Endothelial cell of umbilical vein (primary cell): ENCODE data around the gene GALNT13. TPM values are rescaled to one million over a fixed set of nuclear protein-coding genes. Genes with fewer than 3 reads are reported as not detected.
A peak's percentile ranks its signal among the peaks of the same experiment; 100 is the strongest.

Source experiments
- BruUV-seq: library from RNA; stranded (reverse); fragments of 400-500 nt; replicated peaks from 2 replicates; lab custom pipeline; 2021; lab: Mats Ljungman, UMichigan
- CTCF ChIA-PET: fragments of 300-600, 350-600 bp; sonication (Branson Sonifier 250); formaldehyde crosslinking; loops from one replicate; lab custom pipeline; 2021; ENCODE audit warnings: antibody characterized with exemption, inconsistent platforms; lab: Charles Lee
- POLR2A ChIA-PET: fragments of 300-600, 350-600 bp; sonication (Branson Sonifier 250); formaldehyde crosslinking; loops from one replicate; lab custom pipeline; 2021; ENCODE audit warnings: antibody characterized with exemption, inconsistent platforms; lab: Charles Lee
- DNase-seq: peaks from one replicate; pipeline ENCODE4 v3.0.0-alpha.2; 2011; ENCODE audit warnings: low read depth, low spot score
- FAIRE-seq: peaks from 2 replicates; lab custom pipeline; 2011; peaks lifted over from hg19 to GRCh38; lab: Jason Lieb, UNC
- H2AFZ ChIP-seq: 2 replicates; pipeline ENCODE4 v1.6.0; 2012; ENCODE audit warnings: low read depth, low read length, control low read depth, inconsistent platforms
- H3K27ac ChIP-seq: 2 replicates; pipeline ENCODE4 v1.5.1; 2011; ENCODE audit warnings: low read depth, mild to moderate bottlenecking, control low read depth, low read length, moderate library complexity; ENCODE audit not compliant: insufficient read depth
- H3K27me3 ChIP-seq, 2 experiments: 2 replicates each; pipeline versions ENCODE4 v1.6.0 to v1.6.1; 2011; ENCODE audit warnings: low read length in 2 of 2, mixed read lengths in 1 of 2; ENCODE audit not compliant: control insufficient read depth in 2 of 2, insufficient read depth in 2 of 2
- H3K36me3 ChIP-seq, 2 experiments: 2 replicates in 1 of 2; 3 replicates in 1 of 2; pipeline ENCODE4 v1.5.1; 2011; ENCODE audit warnings: low read length in 2 of 2, mild to moderate bottlenecking in 1 of 2, moderate library complexity in 1 of 2; ENCODE audit not compliant: control insufficient read depth in 2 of 2, insufficient read depth in 2 of 2; ENCODE audit errors: extremely low read depth in 1 of 2
- H3K4me1 ChIP-seq: 3 replicates; pipeline ENCODE4 v1.5.1; 2011; ENCODE audit warnings: mild to moderate bottlenecking, low read length; ENCODE audit not compliant: control insufficient read depth, insufficient read depth; ENCODE audit errors: extremely low read depth
- H3K4me2 ChIP-seq: 2 replicates; pipeline ENCODE4 v1.6.1; 2011; ENCODE audit warnings: low read length, control low read depth, mixed read lengths; ENCODE audit not compliant: insufficient read depth
- H3K4me3 ChIP-seq, 3 experiments: fragments of 200-600 bp in 1 of 3; sonication (generic), shearing (Covaris generic) in 1 of 3; replicated peaks in 1 of 3; 2 replicates each; pipeline ENCODE4 v1.5.1; 2011 to 2016; ENCODE audit warnings: control low read depth in 3 of 3, low read length in 3 of 3, mild to moderate bottlenecking in 2 of 3, inconsistent platforms in 1 of 3, low read depth in 1 of 3, moderate library complexity in 1 of 3; ENCODE audit not compliant: insufficient read depth in 1 of 3
- H3K79me2 ChIP-seq: 2 replicates; pipeline ENCODE4 v1.6.0; 2012; ENCODE audit warnings: low read length, inconsistent platforms; ENCODE audit not compliant: control insufficient read depth, insufficient read depth
- H3K9ac ChIP-seq: replicated peaks from 2 replicates; pipeline ENCODE3; 2011; ENCODE audit warnings: low read length, control low read depth; ENCODE audit not compliant: insufficient read depth; ENCODE audit errors: extremely low read depth
- H3K9me1 ChIP-seq: replicated peaks from 3 replicates; pipeline ENCODE4 v1.6.0; 2011; ENCODE audit warnings: mild to moderate bottlenecking, low read length; ENCODE audit not compliant: control insufficient read depth, insufficient read depth; ENCODE audit errors: extremely low read depth
- H3K9me3 ChIP-seq: replicated peaks from 2 replicates; pipeline ENCODE4 v1.5.1; 2012; ENCODE audit warnings: low read length, inconsistent platforms; ENCODE audit not compliant: control insufficient read depth, insufficient read depth
- H4K20me1 ChIP-seq: replicated peaks from 2 replicates; pipeline ENCODE3; 2011; ENCODE audit warnings: mild to moderate bottlenecking, low read length; ENCODE audit not compliant: control insufficient read depth, insufficient read depth; ENCODE audit errors: extremely low read depth
- CTCF ChIP-seq, 2 donors: IDR thresholded peaks; 1 replicate in 1 of 2; 2 replicates in 1 of 2; pipeline ENCODE4 v1.5.1; 2011; ENCODE audit warnings: low read length in 2 of 2, mild to moderate bottlenecking in 2 of 2, moderate library complexity in 2 of 2, control low read depth in 1 of 2, inconsistent platforms in 1 of 2, low read depth in 1 of 2; ENCODE audit not compliant: insufficient read depth in 1 of 2; ENCODE audit errors: extremely low read depth in 1 of 2
- EZH2 ChIP-seq: IDR thresholded peaks from 2 replicates; pipeline ENCODE4 v1.6.1; 2012; ENCODE audit warnings: borderline replicate concordance, low read depth, mild to moderate bottlenecking, moderate library complexity, low read length, inconsistent platforms; ENCODE audit not compliant: severe bottlenecking
- FOS ChIP-seq: IDR thresholded peaks from 2 replicates; pipeline ENCODE4 v1.6.1; 2011; ENCODE audit warnings: mild to moderate bottlenecking, low read length, moderate library complexity, borderline replicate concordance; ENCODE audit not compliant: insufficient read depth
- GATA2 ChIP-seq: IDR thresholded peaks from 2 replicates; pipeline ENCODE4 v1.7.0; 2011; ENCODE audit warnings: low read depth, mild to moderate bottlenecking, moderate library complexity, mixed read lengths, low read length; ENCODE audit not compliant: insufficient read length, insufficient read depth
- JUN ChIP-seq: IDR thresholded peaks from 2 replicates; pipeline ENCODE4 v1.6.1; 2011; ENCODE audit warnings: borderline replicate concordance, low read depth; ENCODE audit not compliant: insufficient read length, insufficient read depth
- MAX ChIP-seq: IDR thresholded peaks from 2 replicates; pipeline ENCODE4 v1.6.1; 2011; ENCODE audit not compliant: insufficient read depth, insufficient read length
- MYC ChIP-seq: IDR thresholded peaks from one replicate; pipeline ENCODE4 v1.6.1; 2011; ENCODE audit warnings: mild to moderate bottlenecking, low read depth, low read length
- POLR2A ChIP-seq: IDR thresholded peaks from 2 replicates; pipeline ENCODE4 v1.6.1; 2012; ENCODE audit warnings: low read depth, mild to moderate bottlenecking, control low read depth, low read length
- POLR2AphosphoS5 ChIP-seq: IDR thresholded peaks from 2 replicates; pipeline ENCODE4 v1.6.1; 2012; ENCODE audit warnings: low read depth, mild to moderate bottlenecking, control low read depth, low read length, moderate library complexity; ENCODE audit not compliant: insufficient read depth
- dilution Hi-C: fragments of 300-500 bp; cut with MboI; formaldehyde crosslinking; loops from one replicate; pipeline ENCODE4 v1.15.0; 2019; ENCODE audit warnings: low sequenced_read_pairs; ENCODE audit not compliant: extremely low pct_ligation_motif_present
- intact Hi-C: fragments of 100-400 bp; cut with micrococcal nuclease; formaldehyde crosslinking; loops from one replicate; pipeline ENCODE4 v1.10.0; 2022
- polyA plus RNA-seq, 4 experiments: library from polyadenylated mRNA; depleted of rRNA in 3 of 4; stranded (reverse) in 3 of 4; unstranded in 1 of 4; fragments of >200 nt; gene quantifications; 2 replicates each; pipeline versions ENCODE4 v1.2.1 to v1.2.3, GENCODE V29; 2011 to 2012; ENCODE audit warnings: missing spikeins in 1 of 4
- total RNA-seq: library from RNA; stranded (reverse); gene quantifications from 2 replicates; pipeline ENCODE4 v1.2.3, GENCODE V29; 2021

Gene GALNT13
- total and polyA plus RNA-seq, 2 donors (not counting 3 experiments of a cell fraction or from before 2014, with no cell fraction given): 0.06 TPM; not detected in 1

GRCh38 chr2:154408786-154409185 lies 537.1 kb downstream of the GALNT13 start:
- H3K27me3 ChIP-seq: no peaks in the 10 kb centered on the region
- no peak overlapping the region for H3K9ac ChIP-seq
- TF ChIP-seq FOS (no peak), EZH2 (no peak), MYC (no peak), MAX (no peak), POLR2AphosphoS5 (no peak), CTCF (IDR thresholded peaks at IDR 0.05; ENCODE audit: extremely low read depth in 1 of 2, insufficient read depth in 1 of 2, low read depth in 1 of 2, low read length in 2 of 2) (no peak), JUN (no peak), POLR2A (no peak), GATA2 (no peak)
- H3K4me1 ChIP-seq: no peaks in the 10 kb centered on the region
- H3K79me2 ChIP-seq: no peaks in the 10 kb centered on the region
- intact Hi-C loops: no loop called here
- no peaks in the 10 kb centered on the region for H3K9me1 ChIP-seq
- DNase-seq (peak; percentile 6), FAIRE-seq (no peak)
- H3K36me3 ChIP-seq: no peaks in the 10 kb centered on the region
- BruUV-seq: no TSS peak
- dilution Hi-C loops: no loop called here
- H2AFZ ChIP-seq: no peak overlapping the region
- no peak overlapping the region for H3K27ac ChIP-seq
- H3K4me3 ChIP-seq: no peak overlapping the region
- H3K9me3 ChIP-seq: no peaks in the 10 kb centered on the region
- H3K4me2 ChIP-seq: no peak overlapping the region
- ChIA-PET POLR2A (no interaction called here), CTCF (interaction anchor here (1.4 kb wide), 1 partner anchor 31 kb away, joined by 3 read pairs; no protein-coding TSS in a partner anchor)
- H4K20me1 ChIP-seq: no peaks in the 10 kb centered on the region
